HUES6 (cell line): ENCODE data around the gene BMP2.
A peak's percentile ranks its signal among the peaks of the same experiment; 100 is the strongest.

Experiments used
- H3K27ac ChIP-seq: 2 replicates; pipeline ENCODE4 v1.7.0; 2013; ENCODE audit warnings: low read depth, mild to moderate bottlenecking, low read length, inconsistent platforms
- H3K27me3 ChIP-seq: 2 replicates; pipeline ENCODE4 v1.6.1; 2013; ENCODE audit warnings: low read length; ENCODE audit not compliant: control insufficient read depth, insufficient read depth
- H3K36me3 ChIP-seq: 2 replicates; pipeline ENCODE4 v1.6.1; 2013; ENCODE audit warnings: low read length; ENCODE audit not compliant: control insufficient read depth, insufficient read depth
- H3K4me1 ChIP-seq: 2 replicates; pipeline ENCODE4 v1.6.1; 2013; ENCODE audit warnings: low read length; ENCODE audit not compliant: control insufficient read depth, insufficient read depth
- H3K4me3 ChIP-seq: 2 replicates; pipeline ENCODE4 v1.5.1; 2013; ENCODE audit warnings: low read depth, low read length
- H3K9ac ChIP-seq: one replicate; pipeline ENCODE4 v1.6.1; 2013; ENCODE audit warnings: mild to moderate bottlenecking, low read length
- H3K9me3 ChIP-seq: 2 replicates; pipeline ENCODE4 v1.6.1; 2013; ENCODE audit warnings: low read depth, low read length; ENCODE audit not compliant: control insufficient read depth, insufficient read depth

The BMP2 gene

DNA sequence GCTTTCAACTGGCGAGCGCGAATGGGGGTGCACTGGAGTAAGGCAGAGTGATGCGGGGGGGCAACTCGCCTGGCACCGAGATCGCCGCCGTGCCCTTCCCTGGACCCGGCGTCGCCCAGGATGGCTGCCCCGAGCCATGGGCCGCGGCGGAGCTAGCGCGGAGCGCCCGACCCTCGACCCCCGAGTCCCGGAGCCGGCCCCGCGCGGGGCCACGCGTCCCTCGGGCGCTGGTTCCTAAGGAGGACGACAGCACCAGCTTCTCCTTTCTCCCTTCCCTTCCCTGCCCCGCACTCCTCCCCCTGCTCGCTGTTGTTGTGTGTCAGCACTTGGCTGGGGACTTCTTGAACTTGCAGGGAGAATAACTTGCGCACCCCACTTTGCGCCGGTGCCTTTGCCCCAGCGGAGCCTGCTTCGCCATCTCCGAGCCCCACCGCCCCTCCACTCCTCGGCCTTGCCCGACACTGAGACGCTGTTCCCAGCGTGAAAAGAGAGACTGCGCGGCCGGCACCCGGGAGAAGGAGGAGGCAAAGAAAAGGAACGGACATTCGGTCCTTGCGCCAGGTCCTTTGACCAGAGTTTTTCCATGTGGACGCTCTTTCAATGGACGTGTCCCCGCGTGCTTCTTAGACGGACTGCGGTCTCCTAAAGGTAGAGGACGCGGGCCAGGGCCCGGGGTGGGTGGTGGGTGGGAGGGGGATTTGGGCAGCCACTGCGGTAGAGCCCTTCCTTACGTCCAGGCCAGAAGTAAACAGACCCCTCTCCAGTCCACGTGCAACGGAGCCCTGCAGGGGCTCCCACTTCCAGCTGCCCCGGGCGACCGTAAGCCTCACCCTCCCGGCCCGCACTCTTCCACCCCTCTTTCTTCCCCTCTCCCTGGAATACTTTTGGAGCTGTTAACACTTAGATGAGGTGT lies 998 bp downstream of the BMP2 start:
- H3K27me3 ChIP-seq = peaks cover 52% of the 10 kb centered on the region
- peaks cover 40% of the 10 kb centered on the region for H3K4me1 ChIP-seq
- peak overlapping the region; percentile 84 for H3K9ac ChIP-seq
- peak overlapping the region; percentile 11; the same call in 1 of the 2 replicates for H3K27ac ChIP-seq
- H3K4me3 ChIP-seq = peak overlapping the region; percentile 70
- no peaks in the 10 kb centered on the region for H3K9me3 ChIP-seq
- H3K36me3 ChIP-seq = peaks cover 24% of the 10 kb centered on the region; the same call in 1 of the 2 replicates

- Histone ChIP-seq H3K27ac (no peak overlapping the region), H3K9ac (peak overlapping the region; percentile 81), H3K4me3 (peak overlapping the region; percentile 70), H3K9me3 (no peaks in the 10 kb centered on the region), H3K4me1 (peaks cover 23% of the 10 kb centered on the region), H3K36me3 (peaks cover 26% of the 10 kb centered on the region; the same call in 1 of the 2 replicates), H3K27me3 (peaks cover 52% of the 10 kb centered on the region)
These were observed 2.7 kb downstream of the BMP2 start for GRCh38 chr20:6769903-6770785.

GRCh38 chr20:6770786-6771100 lies 3.3 kb downstream of the BMP2 start:
- Histone ChIP-seq H3K9ac (peak overlapping the region; percentile 81), H3K27ac (no peak overlapping the region), H3K36me3 (peaks cover 26% of the 10 kb centered on the region; the same call in 1 of the 2 replicates), H3K27me3 (peaks cover 52% of the 10 kb centered on the region), H3K4me1 (peaks cover 18% of the 10 kb centered on the region), H3K4me3 (peak overlapping the region; percentile 70), H3K9me3 (no peaks in the 10 kb centered on the region)

DNA sequence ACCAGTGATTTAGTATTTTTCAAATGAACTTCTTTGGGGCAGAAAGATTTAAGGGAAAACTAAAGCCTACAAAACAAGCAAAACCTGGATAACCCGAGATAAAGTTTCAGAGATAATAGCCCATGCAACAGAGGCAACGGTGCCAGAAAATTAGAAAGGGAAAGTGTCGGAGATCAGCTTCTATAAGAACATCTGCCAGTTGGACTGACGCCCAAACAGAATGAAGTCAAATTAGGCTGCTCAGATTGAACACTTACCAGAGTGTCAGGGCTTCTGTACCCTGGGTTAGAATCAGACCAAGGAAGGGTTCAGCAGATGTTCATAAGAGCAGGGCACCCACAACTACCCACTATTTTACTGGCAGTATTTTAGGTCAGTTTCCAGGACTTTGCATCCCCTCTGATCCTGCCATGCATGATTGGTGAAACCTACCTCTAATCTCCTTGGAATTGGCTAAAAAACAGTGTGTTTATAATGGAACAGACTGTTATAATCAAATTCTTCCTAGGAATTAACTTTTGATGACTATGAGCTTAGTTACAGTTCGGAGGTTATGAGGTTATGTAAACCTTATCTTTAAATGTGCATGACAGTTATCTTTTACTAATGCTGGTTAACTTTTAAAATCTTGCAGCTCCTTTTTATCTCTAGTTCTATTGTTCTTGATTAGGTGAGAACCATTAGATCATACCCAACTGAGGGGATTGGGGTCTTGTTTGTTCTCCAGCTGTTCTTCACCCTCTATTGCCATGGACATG lies 13.1 kb downstream of the BMP2 start:
- Histone ChIP-seq H3K9me3 (no peaks in the 10 kb centered on the region), H3K27me3 (no peaks in the 10 kb centered on the region), H3K4me3 (no peak overlapping the region), H3K36me3 (peaks cover 11% of the 10 kb centered on the region; the same call in 1 of the 2 replicates), H3K9ac (no peak overlapping the region), H3K4me1 (no peaks in the 10 kb centered on the region), H3K27ac (no peak overlapping the region)

GRCh38 chr20:6783752-6784151 lies 16.3 kb downstream of the BMP2 start:
- H3K27me3 ChIP-seq = no peaks in the 10 kb centered on the region
- no peak overlapping the region for H3K9ac ChIP-seq
- peaks cover 1% of the 10 kb centered on the region; the same call in 1 of the 2 replicates for H3K36me3 ChIP-seq
- no peak overlapping the region for H3K4me3 ChIP-seq
- H3K4me1 ChIP-seq = no peaks in the 10 kb centered on the region
- H3K27ac ChIP-seq = no peak overlapping the region
- no peaks in the 10 kb centered on the region for H3K9me3 ChIP-seq

DNA sequence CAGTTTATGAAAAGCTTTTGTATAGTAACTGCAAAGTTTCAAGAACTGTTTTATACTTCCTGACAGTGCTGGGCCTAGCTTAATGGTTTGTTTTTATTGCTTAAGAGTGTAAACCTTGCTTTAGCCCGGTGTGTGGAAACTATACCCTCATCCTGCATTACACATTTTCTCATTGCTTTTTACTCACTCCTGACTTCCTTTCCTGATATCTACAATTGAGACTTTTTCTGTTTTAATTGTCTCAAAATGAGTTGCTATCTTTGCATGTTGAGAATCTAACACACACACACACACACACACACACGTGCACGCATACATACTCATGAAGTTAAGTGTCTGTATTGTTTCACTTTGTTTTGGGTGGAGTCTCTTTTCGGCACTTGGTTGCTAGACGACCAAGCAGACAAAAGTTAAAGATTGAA lies 16.7 kb downstream of the BMP2 start:
- Histone ChIP-seq H3K9me3 (no peaks in the 10 kb centered on the region), H3K9ac (no peak overlapping the region), H3K27ac (no peak overlapping the region), H3K36me3 (no peaks in the 10 kb centered on the region; the same call in 1 of the 2 replicates), H3K27me3 (no peaks in the 10 kb centered on the region), H3K4me1 (no peaks in the 10 kb centered on the region), H3K4me3 (no peak overlapping the region)

DNA sequence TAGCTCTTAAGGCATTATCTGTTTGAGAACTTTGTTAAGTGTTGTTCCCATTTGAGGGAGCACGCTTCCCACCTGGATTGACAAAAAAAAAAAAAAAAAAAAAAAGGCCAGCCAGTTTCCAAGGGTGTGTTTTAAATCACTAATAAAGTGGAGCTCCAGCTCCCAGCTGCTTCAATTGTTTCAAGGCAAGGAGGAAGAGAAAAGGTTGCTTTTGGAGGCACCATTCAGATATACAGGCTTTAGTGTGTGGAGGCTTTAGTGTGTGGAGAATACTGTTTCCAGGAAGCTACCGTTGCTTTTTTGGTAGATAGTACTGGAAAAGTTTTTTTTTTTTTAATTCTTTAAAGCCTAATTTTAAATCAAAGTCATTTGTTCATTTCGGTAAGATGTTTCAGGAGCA lies 17.3 kb downstream of the BMP2 start:
- Histone ChIP-seq H3K9me3 (no peaks in the 10 kb centered on the region), H3K36me3 (no peaks in the 10 kb centered on the region; the same call in 1 of the 2 replicates), H3K27me3 (no peaks in the 10 kb centered on the region), H3K4me1 (no peaks in the 10 kb centered on the region), H3K9ac (no peak overlapping the region), H3K27ac (no peak overlapping the region), H3K4me3 (no peak overlapping the region)

- Histone ChIP-seq H3K4me3 (no peak overlapping the region), H3K36me3 (no peaks in the 10 kb centered on the region), H3K9me3 (no peaks in the 10 kb centered on the region), H3K4me1 (no peaks in the 10 kb centered on the region), H3K27ac (no peak overlapping the region), H3K9ac (no peak overlapping the region), H3K27me3 (no peaks in the 10 kb centered on the region)
These were observed 19.1 kb downstream of the BMP2 start for GRCh38 chr20:6786548-6786947.

DNA sequence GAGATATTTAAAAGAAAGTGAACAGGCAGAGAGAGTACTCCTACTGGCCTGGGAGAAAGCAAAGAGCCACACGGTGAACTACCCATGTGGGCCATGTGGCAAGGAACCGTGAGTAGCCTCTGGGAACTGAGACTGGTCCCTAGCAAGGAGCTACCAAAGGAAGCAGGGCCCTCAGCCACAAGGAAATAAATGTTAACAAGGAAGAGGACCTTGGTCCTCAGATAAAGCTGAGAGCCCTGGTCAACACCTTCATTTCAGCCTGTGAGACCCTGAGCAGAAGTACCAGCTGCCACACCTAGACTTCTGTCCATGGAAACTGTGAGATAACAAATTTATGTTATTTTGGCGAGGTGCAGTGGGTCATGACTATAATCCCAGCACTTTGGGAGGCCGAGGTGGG lies 25.3 kb downstream of the BMP2 start:
- Histone ChIP-seq H3K27ac (no peak overlapping the region), H3K9me3 (no peaks in the 10 kb centered on the region), H3K4me1 (no peaks in the 10 kb centered on the region), H3K9ac (no peak overlapping the region), H3K36me3 (no peaks in the 10 kb centered on the region), H3K27me3 (no peaks in the 10 kb centered on the region), H3K4me3 (no peak overlapping the region)

DNA sequence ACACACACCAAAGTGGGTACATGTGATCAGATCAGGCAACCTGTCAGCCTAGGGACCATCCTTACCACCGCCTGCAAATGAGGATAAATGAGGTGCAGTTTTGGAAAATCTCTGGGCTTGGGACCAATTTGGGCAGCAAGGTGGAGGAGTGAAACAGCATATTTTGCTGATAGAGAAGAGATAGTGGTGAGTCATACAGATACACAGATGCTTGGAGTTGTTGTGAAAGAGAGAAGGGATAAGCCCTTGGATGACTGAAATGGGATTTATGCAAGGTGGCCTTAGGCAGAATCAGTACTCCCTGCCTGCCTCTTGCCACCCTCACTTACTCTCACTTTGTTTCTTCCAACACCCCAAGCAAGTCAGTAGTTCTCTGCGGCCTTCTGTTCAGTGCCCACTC lies 34.7 kb downstream of the BMP2 start:
- Histone ChIP-seq H3K36me3 (no peaks in the 10 kb centered on the region), H3K4me1 (0 out of 2 replicates have a peak, but pooled peaks cover 3% of the 10 kb centered on the region), H3K4me3 (no peak overlapping the region), H3K9ac (no peak overlapping the region), H3K27me3 (no peaks in the 10 kb centered on the region), H3K9me3 (peaks cover 3% of the 10 kb centered on the region; the same call in 1 of the 2 replicates), H3K27ac (no peak overlapping the region)
